HG03108 (cell line): ENCODE results near the gene GCK.

Experiments
- ATAC-seq: cut with Tn5 transposase; IDR thresholded peaks from one replicate; pipeline ENCODE4 v1.9.1; 2021; ENCODE audit warnings: moderate library complexity; ENCODE audit not compliant: unreplicated experiment

Gene GCK

DNA sequence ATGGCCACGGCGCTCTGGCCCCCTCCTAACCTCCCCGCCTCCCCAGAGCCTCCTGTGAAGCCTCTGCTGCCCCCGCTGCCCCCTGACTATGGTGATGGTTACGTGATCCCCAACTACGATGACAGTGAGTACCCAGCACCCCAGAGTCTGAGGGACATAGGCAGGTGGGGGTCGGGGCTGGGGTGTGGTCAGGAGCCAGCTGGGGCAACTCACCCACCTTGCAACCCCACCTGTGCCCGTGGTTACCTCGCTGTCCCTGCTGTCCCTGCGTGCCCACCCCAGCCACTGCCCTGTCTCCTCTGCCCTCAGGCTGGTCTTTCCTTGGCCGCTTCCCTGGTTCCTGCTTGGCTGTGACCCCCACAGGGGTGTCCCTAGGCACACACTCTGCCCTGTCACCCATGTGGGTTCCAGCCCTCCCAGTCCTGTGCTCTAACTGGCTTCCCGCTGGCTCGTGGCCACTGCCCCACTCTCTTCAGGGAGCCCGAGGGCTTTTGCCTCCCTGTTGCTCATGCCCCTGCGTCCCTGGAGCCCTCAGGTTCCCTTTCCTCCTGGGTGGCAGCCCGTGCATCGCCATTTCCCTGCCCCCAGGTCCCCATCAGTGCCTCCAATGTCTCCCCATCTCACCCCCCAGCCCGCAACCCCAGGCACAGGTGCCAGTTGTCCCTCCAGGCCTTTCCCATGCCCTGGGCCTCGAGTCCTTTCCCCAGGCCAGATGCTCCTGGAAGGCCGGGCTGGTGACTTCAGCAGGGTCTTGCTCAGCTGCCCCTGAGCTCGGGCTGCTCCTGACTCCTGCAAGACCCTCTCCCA is 81.1 kb downstream of the GCK start:
- no peak for ATAC-seq

DNA sequence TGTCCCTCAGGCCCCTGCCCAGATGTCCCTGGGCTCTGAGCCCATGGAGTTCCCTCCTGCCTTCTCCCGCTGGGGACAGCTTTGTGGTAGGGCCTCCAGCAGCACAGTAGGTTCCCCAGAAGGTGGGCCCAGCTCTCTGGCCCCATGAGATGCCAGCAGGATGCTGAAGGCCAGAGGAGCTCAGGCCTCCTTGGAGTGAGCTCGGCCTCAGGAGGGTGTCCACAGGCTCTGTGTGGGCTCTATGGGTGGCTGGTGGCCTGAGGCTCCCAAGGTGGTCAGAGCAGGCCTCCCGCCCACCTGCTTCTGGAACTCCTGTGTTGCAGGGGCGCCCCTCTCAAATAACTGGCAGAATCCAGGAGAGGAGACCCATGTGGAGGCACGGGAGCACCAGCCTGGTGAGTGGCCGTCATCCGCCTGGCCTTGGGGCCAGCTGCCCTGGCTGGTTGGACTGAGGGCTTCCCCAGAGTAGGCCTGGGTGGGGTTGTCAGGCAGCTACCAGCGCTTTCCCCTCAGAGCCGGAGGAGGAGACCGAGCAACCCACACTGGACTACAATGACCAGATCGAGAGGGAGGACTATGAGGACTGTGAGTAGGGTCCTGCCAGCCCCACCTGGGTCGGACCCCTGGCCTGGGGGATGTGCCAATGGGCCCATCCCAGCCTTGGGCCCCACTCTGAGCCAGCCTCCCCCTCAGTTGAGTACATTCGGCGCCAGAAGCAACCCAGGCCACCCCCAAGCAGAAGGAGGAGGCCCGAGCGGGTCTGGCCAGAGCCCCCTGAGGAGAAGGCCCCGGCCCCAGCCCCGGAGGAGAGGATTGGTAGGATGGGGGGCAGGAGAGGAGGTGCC is 81.9 kb downstream of the GCK start:
- ATAC-seq = no peak

DNA sequence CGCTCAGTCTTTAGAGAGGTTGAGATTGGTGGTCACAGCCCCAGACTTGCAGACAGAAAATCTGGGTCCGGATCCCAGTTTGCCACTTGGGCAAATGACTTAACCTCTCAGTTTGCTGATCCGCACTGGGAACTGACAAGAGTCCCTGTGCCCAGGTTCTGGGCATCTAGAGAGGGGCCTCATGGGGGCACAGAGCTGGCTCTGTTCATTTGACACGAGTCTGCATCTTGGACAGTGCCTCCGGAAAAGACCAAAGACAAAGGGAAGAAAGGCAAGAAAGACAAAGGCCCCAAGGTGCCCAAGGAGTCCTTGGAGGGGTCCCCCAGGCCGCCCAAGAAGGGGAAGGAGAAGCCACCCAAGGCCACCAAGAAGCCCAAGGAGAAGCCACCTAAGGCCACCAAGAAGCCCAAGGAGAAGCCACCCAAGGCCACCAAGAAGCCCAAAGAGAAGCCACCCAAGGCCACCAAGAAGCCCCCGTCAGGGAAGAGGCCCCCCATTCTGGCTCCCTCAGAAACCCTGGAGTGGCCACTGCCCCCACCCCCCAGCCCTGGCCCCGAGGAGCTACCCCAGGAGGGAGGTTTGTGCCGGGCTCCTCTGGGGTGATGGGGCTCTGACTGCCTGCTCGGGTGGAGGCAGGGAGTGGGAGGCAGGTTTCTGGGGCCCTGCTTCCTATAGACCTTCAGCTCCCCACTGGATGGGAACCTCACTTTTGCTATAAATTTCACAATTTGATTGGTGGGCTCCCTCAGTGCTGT is 82.8 kb downstream of the GCK start:
- ATAC-seq = no peak

DNA sequence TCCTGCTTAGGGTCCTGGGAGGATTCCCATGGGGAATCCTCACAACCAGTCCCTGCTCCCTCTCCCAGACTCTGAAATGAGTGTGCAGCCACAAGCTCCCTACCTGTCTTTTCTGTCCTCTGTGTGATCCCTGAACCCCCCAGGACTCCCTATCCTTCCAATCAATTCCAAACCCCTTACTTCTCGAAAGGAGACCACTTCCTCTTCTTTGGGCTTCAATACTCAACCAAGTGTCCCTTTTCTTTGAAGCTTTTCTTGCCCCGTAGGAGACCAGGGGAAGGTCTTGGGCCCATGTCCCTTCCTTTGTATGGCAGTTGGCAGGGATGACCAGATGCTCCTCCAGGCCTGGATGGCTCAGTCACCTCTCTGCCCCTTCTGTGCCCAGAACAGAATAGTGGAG is 83.4 kb downstream of the GCK start:
- no peak for ATAC-seq

DNA sequence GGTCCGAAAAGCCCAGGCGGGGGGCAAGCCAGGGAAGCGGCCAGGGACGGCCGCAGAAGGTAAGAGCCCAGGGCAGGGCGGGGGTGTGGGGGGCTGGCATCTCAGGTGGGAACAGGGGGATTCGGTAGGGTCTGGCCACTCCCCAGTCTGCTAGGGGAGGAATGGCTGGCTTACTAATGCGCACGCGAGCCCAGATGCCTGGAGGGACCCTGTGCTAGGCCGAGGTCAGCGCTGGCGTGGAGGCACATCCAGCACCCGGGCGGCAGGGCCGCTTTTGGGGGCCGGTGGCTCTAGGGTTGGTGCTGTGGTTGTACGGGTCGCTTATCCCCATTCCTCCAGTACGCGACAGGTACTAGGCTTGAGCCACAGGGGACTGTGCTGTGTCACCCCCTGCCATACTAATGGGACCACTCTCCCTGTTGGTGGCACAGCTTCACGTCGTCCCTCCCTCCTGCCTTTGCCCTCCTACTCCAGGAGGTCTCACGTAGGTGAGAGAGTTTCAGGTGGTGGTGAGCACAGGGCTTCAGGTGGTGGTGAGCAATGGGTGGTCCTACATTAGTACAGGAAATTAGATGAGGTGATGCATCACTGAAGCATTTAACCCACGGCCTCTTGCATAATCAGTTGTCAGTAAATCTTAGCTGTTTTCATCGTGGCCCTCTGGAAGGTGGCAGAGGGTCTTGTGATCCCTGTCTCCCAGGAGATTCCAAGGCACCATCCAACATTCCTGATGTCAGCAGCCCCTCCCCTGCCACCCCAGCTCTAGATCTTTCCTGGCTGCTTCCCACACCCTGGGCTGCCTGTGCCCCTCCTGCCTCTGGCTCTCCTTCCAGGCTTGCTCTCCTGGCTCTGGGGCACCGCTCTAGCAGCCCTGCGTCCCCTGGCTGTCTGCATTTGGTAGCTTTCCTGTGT is 84.1 kb downstream of the GCK start:
- no peak for ATAC-seq

DNA sequence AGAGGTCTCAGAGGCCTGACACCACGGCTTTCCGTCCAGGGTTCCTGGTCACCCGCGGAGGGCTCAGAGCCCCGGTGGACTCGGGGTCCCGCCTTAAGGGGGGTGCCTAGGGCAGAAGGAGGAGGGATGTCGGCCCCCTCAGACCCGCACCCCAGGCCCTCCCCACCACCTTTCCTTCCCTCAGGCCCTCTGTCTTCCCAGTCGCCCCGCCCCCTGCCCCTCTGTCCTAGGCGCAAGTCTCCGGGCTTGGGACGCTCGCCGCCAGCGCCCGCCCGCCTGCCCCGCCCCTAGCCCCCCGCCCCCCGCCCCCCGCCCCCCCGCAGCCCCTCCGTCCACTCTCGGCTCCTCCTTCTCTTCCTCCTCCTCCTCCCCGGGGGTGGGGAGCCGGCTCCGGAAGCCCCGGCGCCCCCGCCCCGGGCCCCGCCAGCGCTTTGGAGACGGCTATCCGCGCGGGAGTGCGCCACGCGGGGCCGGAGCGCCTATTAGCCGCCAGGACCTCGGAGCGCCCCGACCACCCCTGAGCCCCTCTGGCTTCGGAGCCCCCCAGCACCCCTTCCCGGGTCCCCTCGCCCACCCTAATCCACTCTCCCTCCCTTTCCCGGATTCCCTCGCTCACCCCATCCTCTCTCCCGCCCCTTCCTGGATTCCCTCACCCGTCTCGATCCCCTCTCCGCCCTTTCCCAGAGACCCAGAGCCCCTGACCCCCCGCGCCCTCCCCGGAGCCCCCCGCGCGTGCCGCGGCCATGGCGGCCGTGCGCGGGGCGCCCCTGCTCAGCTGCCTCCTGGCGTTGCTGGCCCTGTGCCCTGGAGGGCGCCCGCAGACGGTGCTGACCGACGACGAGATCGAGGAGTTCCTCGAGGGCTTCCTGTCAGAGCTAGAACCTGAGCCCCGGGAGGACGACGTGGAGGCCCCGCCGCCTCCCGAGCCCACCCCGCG is 85.0 kb downstream of the GCK start, which contains the start of gene AEBP1:
Gene AEBP1, plus strand, starts transcription at position 423 of the 937 bp plus-strand sequence. Its CDS starts 321 bp downstream, at position 744.
- peak; percentile 38 for ATAC-seq

DNA sequence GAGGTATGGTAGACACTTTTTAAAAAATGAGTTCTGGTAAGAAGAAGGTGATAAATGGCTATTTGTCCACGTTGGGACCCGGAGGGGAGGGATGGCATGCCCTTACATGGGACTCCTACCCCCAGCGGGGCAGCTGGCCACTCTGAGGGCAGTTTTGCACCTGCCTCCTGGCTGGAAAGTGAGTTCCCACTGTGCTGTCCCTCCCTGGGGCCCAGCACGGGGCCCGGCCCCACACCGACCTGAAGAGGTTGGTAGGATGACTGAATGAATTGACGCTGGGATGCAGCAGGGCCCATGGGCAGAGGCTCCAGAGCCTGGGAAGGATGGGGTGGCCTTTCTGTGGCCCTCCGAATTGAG is 85.7 kb downstream of the GCK start:
- no peak for ATAC-seq

DNA sequence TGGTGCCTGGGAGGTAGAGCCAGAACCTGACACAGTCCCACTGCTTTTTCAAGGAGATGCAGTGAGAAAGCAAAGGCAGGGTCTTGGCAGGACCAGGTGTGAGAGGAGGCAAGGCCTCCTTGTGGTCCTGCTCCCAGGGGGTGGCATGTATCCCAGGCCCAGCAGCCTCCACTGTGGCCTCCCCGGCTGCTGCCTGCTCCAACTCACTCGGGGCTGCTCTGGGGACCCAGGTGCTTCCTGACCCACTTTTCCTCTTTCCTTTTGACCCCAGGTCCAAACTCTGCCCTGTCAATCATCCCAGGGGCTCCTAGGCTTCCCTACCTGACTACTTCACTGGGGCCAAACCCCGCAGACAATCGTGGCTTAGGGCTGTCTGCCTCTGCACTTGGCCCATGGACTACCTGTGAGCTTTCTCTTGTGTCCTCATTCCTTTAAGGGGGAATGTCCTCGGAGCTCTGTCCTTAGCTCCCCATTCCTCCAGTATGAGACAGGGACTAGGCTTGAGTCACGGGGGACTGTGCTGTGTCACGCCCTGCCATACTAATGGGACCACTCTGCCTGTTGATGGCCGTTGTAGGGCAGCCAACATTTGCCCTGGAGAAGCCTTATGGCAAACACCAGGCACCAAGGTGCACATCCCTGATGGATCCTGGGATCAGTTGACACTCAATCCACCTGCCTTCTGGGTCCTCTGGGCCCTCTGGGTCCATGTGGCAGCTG is 86.2 kb downstream of the GCK start:
- no peak for ATAC-seq

DNA sequence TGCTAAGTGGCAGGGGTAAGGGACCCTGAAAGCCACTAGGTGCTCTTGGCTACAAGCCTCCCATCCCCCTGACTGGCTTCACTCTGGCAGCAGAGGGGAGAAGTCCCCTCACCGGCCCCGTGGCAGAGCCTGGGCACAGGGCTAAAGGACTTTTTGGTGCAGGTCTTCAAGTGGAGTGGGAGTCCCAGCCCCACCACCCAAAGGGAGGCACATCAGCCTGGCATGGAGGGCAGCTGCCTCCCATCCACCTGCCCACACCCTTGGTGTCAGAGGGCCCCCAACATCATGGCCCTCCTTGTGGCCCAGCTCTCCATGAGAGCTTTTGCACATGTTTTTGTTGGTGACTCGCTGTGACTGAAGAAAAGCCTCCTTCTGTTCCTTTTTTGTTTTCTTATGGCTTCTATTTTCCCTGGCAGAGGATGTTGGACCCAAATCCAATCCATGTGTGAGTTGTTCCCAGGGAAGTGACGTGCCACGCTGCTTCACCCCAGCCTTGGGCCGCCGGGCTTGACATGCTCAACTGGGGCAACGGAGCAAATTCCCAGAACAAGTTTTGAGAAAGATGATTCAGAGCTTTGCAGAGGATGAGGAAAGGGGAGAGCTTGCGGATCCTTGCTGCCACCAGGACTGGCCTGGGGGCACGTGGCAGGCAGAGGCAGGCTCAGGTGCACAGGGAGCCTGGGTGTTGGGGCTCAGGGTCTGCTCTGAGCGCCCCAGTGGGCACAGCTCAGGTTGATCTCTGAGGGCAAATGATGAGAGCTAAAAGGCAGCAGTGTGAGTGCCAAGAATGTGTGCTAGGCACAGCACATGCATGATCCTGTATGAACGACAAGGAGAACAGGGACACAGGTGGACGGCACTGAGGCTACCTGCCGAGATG is 87.0 kb downstream of the GCK start:
- no peak for ATAC-seq

DNA sequence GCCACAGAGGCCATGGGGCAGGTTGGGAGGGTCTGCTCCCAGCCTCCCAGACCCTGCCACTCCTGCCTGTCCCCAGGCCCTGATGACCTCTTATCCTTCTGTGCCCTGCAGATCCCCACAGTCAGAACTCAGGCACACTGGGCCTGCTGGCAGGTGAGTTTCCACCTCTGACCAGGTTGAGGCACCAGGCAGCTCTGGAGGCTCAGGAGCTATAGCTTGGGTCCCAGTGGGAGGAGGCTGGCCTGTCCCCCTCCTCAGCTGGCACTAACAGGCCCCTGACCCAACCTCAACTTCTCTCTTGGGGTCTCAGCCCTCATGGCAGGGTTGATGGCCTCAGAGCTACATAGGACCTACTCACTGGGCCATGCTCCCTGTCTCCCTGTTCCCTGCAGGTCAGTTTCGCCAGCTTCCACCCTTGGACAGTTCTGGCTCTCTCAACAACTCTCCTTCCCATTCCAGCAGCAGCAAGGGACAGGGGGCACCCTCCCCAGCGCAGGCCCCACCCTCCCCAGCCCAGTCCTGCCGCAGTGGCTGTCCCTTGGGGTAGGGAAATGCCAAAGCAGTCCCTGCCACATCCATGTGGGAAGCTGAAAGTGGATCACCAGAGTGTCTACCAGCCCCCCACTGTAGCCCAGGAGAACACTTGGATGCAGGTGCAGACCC is 87.8 kb downstream of the GCK start:
- no peak for ATAC-seq

DNA sequence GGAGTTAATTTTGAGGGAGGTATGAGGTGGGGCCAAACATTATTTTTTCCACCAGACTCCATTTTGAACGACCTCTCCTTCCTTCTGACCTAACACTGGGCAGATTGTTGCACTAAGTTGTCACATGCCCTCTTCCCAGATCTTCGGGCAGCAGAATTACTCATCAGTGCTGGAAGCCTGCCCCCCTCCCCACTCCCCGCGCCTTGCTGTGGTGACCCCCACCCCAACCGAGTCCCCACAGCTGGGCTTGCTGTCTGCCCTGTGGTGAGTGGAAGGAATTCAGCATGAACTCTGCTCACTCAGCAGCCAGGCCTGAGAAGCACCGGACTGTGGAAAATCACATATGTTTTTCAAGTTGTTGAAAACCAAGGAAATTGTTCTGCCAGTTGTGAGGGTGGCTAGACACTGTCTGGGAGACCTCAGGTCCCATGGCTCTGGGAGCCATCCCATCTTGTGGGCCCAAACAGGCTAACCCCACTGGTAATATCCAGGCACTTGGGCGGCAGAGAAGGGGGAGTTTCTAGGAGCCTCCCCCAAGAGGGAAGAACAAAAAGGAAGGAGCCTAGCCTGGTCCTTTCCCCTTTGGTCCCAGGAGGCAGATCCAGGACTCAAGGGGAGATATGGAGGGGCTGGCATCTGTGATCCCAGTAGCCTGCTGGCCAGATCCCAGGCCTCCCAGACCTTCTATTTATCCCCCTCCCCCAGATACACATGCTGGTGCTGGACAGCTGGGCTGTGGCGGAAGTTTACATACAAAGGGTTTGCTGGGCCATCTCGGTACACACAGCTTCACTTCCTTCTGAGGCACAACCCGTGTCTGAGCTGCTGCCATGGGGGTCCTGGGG is 88.6 kb downstream of the GCK start:
- ATAC-seq = no peak

DNA sequence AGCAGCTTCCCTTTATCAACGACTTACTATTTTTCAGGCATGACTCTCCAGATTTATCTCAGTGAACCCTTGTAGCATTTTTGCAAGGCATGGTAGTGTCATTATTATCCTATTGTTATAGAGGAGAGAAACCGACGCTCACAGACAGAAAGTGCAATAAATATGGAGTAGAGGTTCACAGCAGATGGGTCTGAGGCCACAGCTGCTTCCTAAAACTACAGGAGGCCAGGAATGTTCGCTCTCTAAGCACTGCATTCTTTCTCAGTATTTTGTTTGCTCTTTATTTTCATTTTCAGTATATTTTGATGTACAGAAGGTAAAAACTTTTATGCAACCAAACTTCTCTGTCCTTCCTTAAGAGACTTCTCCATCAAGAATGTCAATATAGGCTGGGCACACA is 89.6 kb downstream of the GCK start:
- no peak for ATAC-seq

DNA sequence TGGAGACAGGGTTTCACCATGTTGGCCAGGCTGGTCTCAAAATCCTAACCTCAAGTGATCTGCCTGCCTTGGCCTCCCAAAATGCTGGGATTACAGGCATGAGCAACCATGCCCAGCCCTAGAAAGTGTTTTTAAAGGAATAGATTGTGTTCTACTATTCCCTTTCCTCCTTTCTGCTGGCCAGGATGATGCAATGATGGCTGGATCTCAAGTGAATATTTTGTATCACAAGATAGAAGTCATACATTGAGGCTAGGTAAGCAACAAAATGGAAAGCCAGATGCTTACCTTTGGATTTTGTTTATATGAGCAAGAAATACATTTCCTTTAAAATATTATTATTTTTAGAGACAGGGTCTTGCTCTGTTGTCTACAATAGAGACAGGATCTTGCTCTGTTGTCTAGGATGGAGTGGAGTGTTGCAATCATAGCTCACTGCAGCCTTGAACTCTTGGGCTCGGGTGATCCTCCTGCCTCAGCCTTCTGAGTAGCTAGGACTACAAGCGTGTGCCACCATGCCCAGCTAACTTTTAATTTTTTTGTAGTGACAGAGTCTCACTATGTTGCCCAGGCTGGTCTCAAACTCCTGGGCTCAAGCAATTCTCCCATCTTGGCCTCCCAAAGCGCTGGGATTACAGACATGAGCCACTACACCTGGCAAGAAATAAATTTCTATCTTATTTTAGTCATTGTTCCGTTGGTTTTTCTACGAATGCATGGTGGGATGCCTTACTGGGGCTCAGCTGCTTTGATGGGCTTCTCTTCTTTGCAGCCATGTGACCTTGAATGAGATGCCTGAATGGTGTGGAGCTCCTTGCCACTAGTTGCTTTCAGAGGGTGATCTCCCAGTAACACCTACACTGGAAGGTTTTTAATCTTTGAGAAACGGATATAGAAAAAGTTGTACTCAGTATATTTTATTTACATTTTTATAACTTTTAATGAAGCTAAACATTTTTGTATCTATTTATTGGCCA is 90.9 kb downstream of the GCK start:
- no peak for ATAC-seq

DNA sequence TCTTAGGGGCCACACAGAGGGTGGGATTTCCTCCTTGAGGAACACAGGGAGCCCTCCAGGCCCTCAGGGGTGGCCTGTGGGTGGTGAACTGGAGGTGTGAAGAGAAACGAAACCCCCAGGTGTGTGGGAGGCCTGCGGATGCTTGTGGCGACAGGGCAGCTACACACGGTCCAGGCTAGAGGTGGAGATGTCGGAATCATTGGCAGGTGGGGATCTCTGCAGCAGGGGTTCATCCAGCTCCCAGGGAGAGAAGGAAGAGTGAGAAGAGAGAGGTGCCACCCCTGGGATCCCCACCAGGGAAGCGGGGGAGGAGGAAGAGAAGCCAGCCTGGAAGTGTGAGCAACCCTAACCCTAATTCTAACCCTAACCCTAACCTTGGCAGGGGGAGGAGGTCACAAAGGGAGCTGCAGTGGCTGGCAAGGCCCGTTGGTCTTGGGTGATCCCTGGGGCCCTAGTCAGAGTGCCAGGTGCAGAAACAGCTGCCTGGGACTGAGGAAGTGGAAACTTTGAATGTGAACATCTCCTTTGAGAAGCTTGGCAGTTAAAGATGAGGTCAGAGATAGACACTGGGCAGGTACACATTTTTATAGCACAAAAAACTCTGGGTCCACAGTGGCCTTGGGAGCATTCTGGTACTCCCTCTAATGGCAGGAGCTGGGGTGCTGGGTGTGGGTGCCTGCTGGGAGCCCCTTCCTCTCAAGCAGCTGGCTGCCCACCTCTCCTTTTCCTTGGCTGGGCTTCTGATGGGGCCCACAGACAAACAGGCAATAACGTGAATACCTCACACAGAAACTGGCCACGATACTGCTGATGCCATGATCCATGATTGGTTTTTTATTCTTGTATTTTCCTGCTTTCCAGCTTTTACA is 91.9 kb downstream of the GCK start:
- ATAC-seq = peak; percentile 69
